HT-29 (cell line): Measurements from ENCODE around the gene DNAH8. TPM values are rescaled to one million over a fixed set of nuclear protein-coding genes. Genes with fewer than 3 reads are reported as not detected.
A peak's percentile ranks its signal among the peaks of the same experiment; 100 is the strongest.

Source experiments
- DNase-seq: peaks from one replicate; pipeline ENCODE4 v3.0.0-alpha.2; 2015; ENCODE audit warnings: low spot score
- total RNA-seq: library from RNA; depleted of rRNA; stranded (reverse); fragments of >200 nt; shearing (Covaris generic); gene quantifications from 2 replicates; pipeline ENCODE4 v1.2.3, GENCODE V29; 2014

DNAH8 gene
- total RNA-seq, 1 experiment from 2014 or later = not detected

GRCh38 chr6:38796850-38797249 is 81.7 kb downstream of the DNAH8 start:
- DNase-seq = peak; percentile 63

- peak; percentile 69 for DNase-seq
Measured at GRCh38 chr6:38797391-38797790, 82.3 kb downstream of the DNAH8 start.

GRCh38 chr6:38799529-38800184 is 84.5 kb downstream of the DNAH8 start:
- no peak for DNase-seq

GRCh38 chr6:38801305-38801704 is 86.2 kb downstream of the DNAH8 start:
- no peak for DNase-seq

- DNase-seq = no peak
Measured at GRCh38 chr6:38802497-38802896, 87.4 kb downstream of the DNAH8 start.

GRCh38 chr6:38803129-38803528 is 88.0 kb downstream of the DNAH8 start:
- DNase-seq = no peak

GRCh38 chr6:38804358-38804757 is 89.2 kb downstream of the DNAH8 start:
- no peak for DNase-seq

- DNase-seq = no peak
Measured at GRCh38 chr6:38805127-38805655, 90.1 kb downstream of the DNAH8 start.

- no peak for DNase-seq
Measured at GRCh38 chr6:38805692-38806091, 90.6 kb downstream of the DNAH8 start.

GRCh38 chr6:38806271-38806670 is 91.2 kb downstream of the DNAH8 start:
- peak; percentile 26 for DNase-seq

GRCh38 chr6:38806833-38807232 is 91.7 kb downstream of the DNAH8 start:
- DNase-seq = no peak

- no peak for DNase-seq
Measured at GRCh38 chr6:38808039-38808438, 92.9 kb downstream of the DNAH8 start.

- no peak for DNase-seq
Measured at GRCh38 chr6:38813041-38813823, 98.1 kb downstream of the DNAH8 start.

- no peak for DNase-seq
Measured at GRCh38 chr6:38814761-38815160, 99.7 kb downstream of the DNAH8 start.

- DNase-seq = no peak
Measured at GRCh38 chr6:38815250-38815649, 100.1 kb downstream of the DNAH8 start.

GRCh38 chr6:38818691-38819090 is 103.6 kb downstream of the DNAH8 start:
- DNase-seq = no peak

- no peak for DNase-seq
Measured at GRCh38 chr6:38822963-38823362, 107.9 kb downstream of the DNAH8 start.

GRCh38 chr6:38824243-38824894 is 109.3 kb downstream of the DNAH8 start:
- no peak for DNase-seq

- DNase-seq = no peak
Measured at GRCh38 chr6:38827024-38827423, 111.9 kb downstream of the DNAH8 start.

- no peak for DNase-seq
Measured at GRCh38 chr6:38831865-38832264, 116.8 kb downstream of the DNAH8 start.

GRCh38 chr6:38833320-38833719 is 118.2 kb downstream of the DNAH8 start:
- DNase-seq = no peak

- no peak for DNase-seq
Measured at GRCh38 chr6:38836585-38836984, 121.5 kb downstream of the DNAH8 start.
